ENCODE results near the gene DDT.
"Not testable (repeated sequence)": the region's sequence is repeated elsewhere in the genome, so short reads cannot be mapped to it uniquely, and the experiment has no call there.

The DDT gene

DNA sequence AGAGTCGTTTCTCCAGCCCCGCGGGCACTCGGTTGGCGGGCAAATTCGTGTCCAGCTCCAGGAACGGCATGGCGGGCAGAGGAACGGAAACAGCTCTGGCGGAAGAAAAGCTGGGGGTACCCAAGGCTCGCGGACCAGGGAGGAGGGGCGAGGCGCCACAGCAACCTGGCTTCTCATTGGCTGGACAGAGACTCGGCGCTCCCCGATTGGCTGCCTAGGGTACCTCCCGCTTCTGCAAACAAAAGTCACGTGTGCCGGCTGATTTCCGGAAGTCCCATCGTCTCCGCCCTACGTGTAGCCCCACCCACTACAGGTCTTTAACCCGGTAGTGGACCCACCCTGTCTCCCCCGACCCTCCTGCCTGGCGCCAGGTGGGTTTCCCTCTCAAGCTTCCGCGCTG is at the start of gene DDT:
Gene DDT (minus strand): TSS at position 97 of the 400 bp plus-strand sequence. CDS start 27 bp downstream, at position 70.
- not testable (repeated sequence) for DNase-seq

DNA sequence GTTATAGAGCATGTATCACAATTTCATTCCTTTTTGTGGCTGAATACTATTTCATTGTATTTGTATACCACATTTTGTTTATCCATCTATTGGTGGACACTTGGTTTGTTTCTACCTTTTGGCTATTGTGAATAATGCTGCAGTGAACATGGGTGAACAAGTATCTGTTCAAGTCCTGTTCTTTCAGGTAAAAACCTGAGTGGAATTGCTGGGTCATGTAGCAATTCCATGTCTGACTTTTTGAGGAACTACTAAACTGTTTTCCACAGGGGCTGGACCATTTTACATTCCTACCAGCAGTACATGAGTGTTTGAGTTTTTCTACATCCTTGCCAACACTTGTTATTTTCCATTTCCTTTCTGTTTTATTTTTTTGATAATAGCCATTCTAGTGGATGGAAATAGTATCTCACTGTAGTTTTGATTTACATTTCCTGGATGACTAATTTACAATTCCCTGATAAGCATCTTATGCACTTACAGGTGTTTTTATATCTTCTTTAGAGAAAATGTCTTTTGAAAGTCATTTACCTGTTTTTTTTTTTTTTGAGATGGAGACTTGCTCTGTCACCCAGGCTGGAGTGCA is 49.1 kb upstream of the DDT start:
- no peak for DNase-seq

DNA sequence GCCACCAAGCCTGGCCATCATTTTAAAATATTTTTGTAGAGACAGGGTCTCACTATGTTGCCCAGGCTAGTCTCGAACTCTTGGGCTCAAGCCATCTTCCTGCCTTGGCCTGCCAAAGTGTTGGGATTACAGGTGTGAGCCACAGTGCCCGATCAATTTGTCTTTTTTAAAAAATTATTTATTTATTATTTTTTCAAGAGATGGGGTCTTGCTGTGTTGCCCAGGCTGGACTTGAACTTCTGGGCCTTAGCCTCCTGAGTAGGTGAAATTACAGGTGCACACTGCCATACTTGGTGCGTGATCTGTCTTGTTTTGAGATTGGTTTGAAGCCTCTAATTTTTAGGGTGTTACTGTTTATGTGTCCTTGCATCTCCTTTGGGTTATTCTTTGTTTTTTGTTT is 47.1 kb upstream of the DDT start:
- no peak for DNase-seq

DNA sequence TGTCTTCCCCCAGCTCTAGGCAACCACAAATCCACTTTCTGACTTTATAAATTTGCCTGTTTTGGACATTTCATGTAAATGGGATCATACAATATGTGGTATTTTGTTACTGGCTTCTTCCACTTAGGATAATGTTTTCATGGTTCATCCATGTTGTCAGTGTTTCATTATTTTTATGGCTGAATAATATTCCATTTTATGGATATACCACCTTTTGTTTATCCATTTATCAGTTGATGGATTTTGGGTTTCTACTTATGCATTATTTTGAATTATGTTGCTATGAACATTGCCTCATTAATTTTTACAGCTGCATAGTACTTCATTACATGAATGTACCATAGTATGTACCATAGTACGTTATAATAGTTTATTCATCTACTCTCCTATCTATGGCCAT is 41.9 kb upstream of the DDT start:
- DNase-seq, result no peak

DNA sequence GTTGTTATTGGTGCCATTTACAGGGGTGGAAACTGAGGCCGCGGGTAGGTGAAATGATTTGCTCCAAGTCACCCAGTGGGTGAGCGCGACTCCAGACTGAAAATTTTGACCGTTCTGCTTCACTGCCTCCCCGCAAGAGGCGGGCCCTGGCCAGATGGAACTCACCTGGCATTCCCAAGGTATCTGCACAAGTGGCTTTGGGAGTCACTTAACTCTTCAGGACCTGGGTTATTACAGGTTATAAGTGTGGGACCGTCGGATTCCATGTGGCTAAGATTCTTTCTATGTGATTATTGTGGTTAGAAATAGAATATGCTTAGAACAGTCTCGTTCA is 37.5 kb upstream of the DDT start:
- DNase-seq, result no peak

DNA sequence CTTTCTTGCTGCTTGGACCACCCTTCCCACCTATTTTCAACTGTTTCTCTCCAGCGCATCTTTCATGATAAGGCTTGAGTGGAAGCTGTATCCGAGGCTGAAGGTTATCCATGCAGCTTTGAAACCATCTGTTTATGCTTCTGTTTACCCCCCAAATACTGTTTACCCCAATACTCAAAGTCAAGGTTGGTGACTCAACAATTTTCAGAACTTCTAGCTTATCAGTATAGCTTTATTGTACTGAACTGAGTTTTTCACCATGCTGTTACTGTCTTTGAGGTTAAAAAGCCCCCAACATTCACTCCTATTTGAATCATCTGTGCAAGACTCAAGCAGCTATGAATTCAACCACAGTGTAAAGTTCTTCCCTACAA is 35.8 kb upstream of the DDT start:
- no peak for DNase-seq

DNA sequence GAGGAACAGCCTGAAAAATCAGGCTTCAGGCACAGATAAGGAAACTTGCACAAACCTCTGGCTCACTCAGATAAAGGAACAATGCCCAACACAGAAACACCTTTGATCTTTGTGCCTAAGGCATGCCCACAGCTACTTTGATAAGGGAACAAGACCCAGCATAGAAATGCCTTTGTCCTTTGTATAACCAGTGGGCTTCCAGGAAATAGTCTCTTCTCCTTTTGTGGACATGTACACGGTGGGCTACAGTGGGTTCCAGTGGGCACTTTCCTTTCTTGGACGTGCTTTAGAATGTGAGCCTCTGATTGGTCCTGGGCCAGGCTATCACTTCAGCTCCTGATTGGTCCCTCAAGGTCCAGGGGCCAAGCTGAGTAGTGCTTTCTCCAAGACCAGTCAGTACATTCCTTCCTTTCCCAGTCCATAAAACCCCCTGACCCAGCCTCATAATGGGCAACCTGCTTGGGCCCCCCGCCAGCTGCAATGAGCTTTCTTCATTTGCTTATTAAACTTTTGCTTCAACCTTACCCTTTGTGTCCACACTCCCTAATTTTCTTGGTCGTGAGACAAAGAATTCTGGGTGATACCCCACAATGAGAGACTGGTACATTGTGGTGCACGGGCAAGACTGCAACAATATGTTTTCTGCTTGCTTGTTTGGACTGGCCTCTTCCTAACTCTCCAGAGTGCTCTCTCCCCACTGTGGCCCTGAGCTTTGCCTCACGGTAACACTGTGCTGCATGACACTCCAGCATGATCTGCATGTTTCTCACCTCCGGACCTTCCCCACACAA is 35.2 kb upstream of the DDT start:
- DNase-seq, result no peak

DNA sequence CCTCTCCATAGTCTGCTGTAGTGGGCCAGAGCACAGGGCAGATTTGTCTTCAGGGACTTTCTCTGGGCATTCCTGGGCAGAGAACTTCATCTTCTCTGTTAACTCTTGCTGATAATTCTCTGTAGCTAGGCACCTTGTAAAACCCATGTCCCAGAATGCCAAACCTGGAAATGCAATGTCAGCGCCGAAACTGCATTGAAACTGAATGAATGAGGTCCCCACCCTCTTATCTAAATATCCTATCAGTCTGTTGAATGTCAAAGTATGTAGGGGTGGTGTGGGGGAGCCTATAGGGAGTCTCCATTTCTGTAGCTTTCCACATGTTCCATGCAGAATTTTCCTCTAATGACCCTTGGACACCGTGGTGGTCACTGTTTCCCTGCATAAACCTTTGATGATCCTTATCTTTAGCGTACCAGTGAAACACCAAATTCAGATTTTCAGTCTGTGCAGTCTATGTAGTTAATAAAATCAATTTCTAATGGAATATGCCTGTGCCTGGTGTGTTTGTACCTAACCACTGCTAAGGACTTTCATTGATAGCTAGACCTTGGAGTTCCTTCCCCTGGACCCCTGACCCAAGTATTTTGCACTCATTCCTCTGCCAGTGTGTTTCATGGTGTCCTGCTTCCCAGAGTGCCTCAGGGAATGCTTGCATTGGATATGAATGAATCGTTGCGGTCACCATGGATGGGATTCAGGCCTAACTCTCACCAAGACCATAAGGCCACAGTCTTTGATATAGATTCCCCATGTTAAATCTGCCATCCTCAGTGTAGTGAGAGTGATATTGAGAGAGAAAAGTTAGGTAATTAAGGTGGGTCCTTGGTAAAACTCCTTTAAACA is 34.4 kb upstream of the DDT start:
- DNase-seq, result no peak

DNA sequence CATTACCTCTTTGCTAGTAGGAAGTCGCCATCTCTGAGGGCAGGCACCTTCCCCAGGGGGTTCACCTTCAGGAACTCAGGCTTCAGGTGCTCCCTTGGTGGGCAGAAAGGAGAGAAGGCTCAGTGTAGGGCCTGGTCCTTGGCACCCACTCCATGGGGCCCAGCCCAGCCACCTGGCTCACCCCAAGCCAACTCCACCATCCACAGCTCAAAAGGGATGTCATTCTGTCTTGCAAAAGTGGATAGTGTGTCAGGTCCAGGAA is 33.7 kb upstream of the DDT start:
- DNase-seq, result no peak

DNA sequence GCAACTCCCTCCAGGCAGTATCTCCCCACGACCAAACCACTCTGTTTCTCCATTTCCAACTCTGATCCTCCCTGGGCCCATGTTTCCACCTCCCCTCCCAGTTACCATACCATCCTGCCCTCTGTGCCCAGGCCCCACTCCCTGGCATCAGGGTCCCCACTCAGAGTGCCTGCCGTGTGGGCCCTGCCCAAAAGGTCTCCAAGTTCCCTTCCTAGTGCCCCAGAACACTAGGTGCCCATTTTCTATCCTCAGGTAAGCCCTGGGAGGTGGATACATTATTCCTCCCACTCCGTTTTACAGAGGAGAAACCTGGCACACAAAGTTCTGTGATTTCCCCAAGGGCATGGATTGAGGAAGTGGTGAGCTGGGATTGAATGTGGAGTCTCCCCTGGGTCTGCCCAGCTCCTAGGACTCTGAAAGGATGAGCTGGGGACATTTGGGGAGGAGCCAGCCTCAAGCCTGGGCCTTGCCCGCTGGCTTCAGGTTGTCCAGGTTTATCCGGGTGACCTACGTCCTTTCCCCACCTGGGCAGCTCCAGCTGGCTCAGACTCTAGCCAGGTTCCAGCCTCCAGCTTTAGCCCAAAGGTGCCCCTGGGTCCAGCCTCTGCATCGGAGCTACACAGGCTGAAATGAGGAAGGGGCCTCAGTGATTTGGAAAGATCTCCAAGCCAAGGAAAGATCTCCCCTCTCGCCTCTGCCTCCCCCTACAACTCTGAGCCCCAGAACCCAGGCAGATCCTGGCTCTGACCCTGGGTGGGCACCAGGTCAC is 33.2 kb upstream of the DDT start:
- DNase-seq, result no peak

DNA sequence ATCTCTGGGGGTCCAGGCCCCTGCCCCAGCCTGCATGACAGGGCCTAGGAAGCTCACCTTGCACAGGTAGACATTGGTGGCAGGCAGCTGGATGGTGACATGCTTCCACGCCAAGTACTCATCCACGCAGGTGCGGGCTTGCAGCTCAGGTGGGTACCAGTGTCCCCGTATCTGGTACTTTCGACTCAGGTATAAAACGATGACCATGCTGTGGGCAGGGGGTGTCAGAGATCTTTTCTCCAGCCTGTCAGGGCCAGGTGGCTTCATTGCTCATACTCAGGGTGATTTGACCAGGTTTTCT is 32.6 kb upstream of the DDT start:
- no peak for DNase-seq

DNA sequence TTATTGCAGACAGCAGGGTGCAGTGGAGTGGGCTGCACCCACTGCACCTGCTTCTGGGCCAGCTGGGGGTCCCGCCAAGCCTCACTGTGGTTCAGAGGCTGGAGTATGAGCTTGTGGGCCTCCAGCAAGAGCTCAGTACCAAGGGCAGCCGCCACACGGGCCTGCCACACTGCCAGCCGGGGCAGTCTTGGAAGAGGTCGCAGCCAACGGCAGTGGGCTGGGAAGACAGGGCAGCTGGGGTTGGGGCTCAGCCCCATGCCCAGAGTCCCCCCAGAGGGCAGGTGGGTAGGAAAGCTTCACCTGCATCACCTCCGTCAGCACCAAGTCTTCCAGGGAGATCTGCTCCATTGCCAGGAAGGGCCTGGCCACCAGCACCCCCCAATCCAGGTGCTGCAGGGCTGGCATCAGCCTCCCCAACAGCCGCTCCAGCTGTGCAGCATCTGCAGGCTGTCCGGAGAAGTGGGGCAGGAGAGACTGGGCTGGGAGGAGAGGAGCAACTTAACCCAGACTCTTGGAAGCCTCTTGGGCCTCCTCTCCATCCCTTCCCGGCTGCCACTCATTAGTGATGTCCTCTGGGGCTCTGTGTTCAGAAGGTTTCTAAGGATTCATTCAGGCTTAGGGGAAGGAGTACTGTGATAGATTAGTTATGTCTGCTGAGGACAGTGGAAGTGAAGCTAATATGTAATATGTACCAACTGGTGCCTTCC is 32.1 kb upstream of the DDT start:
- DNase-seq, result no peak

DNA sequence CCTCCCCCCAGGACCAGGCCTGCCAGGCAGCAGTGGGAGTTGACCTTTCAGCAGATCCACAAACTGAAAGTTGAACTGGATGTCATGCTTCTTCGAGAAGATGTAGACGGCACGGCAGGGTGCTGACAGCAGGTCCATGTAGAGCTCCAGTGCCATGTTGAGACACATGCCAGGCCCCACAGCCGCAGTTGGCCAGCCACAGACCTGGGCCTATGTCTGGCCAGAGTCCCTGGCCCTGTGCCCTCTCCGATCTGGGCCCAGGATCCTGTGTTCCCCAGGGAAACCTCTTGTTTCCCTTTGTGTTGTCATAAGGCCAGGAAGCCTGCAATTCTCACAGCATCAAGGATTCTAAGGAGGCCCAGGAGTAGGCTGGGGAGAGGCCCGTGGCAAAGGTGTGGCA is 31.0 kb upstream of the DDT start, which contains the start of gene GSTT4:
Gene GSTT4 (minus strand): TSS at position 253 of the 400 bp plus-strand sequence. CDS start 97 bp downstream, at position 156.
- no peak for DNase-seq

DNA sequence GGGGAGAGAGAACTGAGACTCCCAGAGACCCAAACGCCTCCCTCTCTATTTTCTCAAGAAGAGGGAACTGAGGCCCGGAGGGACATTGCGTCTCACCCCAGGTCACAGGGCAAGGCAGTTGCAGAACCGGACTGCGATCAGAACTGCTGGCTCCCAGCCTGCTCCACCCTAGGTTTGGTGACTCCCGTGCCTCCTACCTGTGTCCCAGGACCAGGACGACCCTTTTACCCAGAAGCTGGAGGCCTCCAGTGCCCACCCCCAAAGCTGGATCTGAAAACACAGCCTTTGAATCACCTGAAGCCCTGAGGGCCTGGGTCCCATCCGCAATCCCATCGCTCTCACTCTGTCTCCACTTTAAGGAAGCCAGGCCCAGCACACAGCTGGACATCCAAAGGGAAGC is 29.6 kb upstream of the DDT start:
- DNase-seq, result no peak

DNA sequence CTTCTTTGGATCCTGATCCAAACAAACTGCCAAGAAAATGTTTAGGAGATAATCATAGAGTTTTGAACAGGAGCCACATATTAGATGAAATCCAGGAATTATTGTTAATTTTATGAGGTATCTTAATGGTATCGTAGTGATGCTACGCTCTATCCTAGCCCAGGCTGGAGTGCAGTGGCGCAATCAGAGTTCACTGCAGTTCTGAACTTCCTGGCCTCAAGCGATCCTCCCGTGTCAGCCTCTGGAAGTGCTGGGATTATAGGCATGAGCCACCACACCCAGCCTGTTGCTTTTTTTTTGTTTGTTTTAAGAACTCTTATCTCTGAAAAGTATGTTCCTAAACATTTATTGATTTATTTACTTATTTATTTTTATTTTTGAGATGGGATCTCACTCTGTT is 28.6 kb upstream of the DDT start:
- DNase-seq, result no peak

DNA sequence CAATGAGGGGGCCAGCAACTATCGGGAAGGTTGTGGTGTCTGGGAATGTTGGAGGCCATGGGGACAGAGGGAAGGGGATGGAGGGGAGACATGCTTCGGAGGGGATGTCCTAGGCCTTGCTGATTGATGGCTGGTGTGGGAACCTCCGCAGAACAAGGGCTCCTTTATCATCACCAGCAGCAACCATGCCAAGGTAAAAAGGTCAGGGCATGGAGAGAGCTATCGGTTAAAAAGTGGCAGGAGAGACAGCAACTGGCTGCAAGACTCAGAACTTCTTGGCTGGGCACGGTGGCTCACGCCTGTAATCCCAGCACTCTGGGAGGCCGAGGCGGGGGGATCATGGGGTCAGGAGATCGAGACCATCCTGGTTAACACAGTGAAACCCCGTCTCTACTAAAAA is 28.0 kb upstream of the DDT start:
- no peak for DNase-seq

DNA sequence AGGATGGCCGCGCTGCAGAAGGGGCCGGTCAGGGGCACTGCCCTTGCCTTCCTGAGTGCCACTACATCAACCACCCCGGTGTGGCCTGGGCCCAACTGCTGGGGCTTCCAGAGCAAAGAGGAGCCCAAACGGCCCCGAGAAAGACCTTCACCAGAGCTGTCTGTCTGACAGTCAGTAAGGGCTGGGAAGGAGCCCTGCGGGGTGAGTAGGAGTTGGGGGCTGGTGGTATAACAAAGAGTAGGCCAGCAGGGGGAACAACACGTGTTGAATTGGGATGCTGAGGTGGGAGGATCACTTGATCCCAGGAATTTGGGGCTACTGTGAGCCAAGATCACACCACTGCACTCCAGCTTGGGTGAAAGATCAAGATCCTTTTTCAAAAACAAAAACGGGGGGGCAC is 27.1 kb upstream of the DDT start:
- no peak for DNase-seq

DNA sequence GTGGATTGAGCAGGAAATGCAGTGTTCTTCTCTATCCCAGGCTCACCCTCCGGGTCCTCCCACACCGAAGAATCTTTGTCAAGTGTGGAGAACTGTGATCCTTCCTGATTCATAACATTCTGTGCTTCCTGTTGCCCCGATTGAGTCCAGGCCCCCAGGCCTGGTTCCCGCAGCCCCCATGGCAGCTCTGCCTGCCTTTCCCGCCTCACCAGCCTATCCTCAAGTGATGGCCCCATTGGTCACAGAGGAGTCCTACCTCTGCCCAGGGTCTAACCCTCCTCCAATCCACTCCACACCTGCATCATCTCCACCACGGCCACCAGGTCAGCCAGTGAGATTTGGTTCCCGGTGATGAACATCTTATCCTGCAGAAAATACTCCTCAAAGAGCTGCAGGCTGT is 25.5 kb upstream of the DDT start:
- DNase-seq, result not testable (repeated sequence)

DNA sequence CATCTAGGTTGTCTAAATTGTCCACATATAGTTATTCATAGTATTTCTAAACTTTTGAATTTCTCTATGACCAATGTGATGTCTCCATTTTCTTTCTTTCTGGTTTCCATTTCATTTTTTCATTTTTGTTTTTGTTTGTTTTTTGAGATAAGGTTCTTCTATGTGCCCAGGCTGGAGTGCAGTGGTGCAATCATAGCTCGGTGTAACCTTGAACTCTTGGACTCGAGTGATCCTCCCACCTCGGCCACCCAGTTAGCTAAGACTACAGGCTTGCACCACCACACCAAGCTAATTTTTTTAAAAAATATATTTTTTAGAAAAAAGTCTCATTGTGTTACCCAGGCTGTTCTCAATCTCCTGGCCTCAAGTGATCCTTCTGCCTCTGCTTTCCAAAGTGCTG is 22.9 kb upstream of the DDT start:
- no peak for DNase-seq

DNA sequence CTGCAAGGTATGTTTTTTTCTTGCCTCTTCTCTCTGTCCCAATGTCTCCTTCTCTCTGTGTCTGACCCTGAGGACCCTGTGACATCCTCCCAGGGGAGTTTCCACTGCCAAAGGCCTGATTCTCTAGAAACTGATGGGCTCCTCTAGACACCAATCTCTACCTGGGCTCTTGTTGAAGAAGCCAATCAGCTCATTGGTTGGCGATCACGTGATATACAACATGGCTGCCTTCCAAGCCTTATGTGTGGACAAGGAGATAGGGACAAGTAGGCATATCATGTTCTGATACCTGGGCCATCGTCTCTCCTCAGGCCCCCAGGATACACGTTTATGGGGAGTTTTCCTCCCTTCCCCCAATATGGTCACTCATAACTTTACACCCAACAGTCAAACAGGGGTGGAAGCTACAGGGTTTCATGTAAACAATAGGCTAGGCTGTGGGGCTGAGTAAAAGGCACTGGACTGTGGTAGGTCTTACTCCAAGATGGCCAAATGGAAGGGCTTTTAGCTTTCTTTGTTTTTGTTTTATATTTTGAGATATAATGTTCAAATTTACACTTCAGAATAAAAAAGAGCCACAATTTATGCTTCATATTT is 19.4 kb upstream of the DDT start:
- DNase-seq, result not testable (repeated sequence)

DNA sequence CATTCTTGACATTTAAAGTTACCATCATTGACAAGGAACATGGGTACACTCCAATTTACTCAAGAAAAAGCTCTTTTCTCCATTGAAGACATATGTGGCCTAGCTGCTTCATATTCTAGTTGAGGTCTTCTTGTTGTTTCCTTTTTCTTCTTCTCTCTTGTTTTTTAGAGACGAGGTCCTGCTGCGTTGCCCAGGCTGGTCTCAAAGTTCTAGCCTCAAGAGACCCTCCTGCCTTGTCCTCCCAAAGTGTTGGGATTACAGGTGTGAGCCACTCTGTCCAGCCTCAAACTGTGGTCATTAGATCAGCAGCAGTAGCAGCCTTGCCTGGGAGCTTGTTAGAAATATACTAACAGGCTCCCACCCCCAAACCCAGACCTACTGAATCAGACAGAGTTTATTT is 18.8 kb upstream of the DDT start:
- DNase-seq, result not testable (repeated sequence)

DNA sequence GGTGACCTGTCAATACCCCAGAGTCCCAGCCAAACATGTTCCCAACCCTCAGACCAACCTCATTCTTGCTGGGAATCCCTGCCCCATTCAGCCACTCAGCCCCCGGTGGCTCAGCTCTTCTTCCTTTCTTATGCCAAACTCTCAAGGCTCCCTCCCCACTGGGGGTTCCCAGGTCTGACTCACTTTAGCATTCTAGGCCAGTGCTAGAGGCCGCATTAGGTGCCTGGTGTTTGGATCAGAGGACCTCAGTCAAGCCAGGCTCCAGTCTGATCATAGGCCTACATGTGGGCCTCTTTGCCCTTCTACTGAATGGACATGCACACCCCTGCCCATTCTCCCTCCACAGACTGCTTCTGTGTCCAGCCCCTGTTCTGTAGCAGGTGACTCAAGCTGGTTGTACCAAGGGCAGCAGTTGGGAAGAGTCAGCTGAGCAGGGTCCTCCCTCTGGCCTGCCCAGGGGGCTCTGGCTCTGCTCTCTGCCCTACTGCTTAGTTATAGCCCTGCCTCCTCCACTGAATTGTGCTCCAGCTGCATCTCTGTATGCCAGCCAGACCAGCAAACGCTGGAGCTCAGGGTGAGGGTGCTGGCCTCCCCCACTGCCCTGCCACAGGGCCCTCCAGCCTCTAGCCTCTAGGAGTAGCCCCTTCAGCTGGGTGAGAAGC is 15.5 kb upstream of the DDT start:
- DNase-seq, result not testable (repeated sequence)

Data from activated CD4-positive, alpha-beta T cell treated with anti-CD3 and anti-CD28 coated beads, Interleukin-2, amount 50 U/mL, for 16 hours (primary cell).